Heart right ventricle (tissue), 16 donors: ENCODE results near the gene RMP24.

Experiments used
- ATAC-seq, 8 donors: fragments of 200-7000 bp; cut with Tn5 transposase; one replicate each; pipeline ENCODE4 v1.9.1; 2020; ENCODE audit warnings: mild to moderate bottlenecking in 8 of 8, moderate library complexity in 8 of 8, moderate number of reproducible peaks in 1 of 8
- DNase-seq, 2 donors: peaks; one replicate each; pipeline ENCODE4 v3.0.0-alpha.2; 2020
- H3K27ac ChIP-seq, 10 donors: fragments of 200-600 bp; sonication (generic) in 2 of 10; one replicate each; pipeline versions ENCODE4 v1.5.0 to v1.8.0; 2020 to 2022; ENCODE audit warnings: mild to moderate bottlenecking in 3 of 10
- H3K27me3 ChIP-seq, 7 donors: fragments of 200-600 bp; one replicate each; pipeline ENCODE4 v1.8.0; 2021 to 2022; ENCODE audit warnings: mild to moderate bottlenecking in 2 of 7
- H3K36me3 ChIP-seq, 9 donors: fragments of 200-600 bp; sonication (generic) in 1 of 9; one replicate each; pipeline versions ENCODE4 v1.5.0 to v1.8.0; 2020 to 2022; ENCODE audit warnings: mild to moderate bottlenecking in 2 of 9
- H3K4me1 ChIP-seq, 9 donors: fragments of 200-600 bp; sonication (generic) in 1 of 9; one replicate each; pipeline versions ENCODE4 v1.5.0 to v1.8.0; 2020 to 2022; ENCODE audit warnings: mild to moderate bottlenecking in 4 of 9
- H3K4me3 ChIP-seq, 10 donors: fragments of 200-600 bp; sonication (generic) in 2 of 10; one replicate each; pipeline versions ENCODE4 v1.5.0 to v1.8.0; 2020 to 2022; ENCODE audit warnings: mild to moderate bottlenecking in 7 of 10, moderate library complexity in 2 of 10
- H3K9me3 ChIP-seq, 11 donors: fragments of 200-600 bp in 10 of 11; sonication (generic) in 2 of 11; one replicate each; pipeline versions ENCODE4 v1.5.0 to v1.8.0; 2013 to 2022; ENCODE audit warnings: mild to moderate bottlenecking in 2 of 11, control low read depth in 1 of 11, moderate library complexity in 1 of 11
- WGBS, 2 donors: extraction: QIAGEN DNeasy Blood & Tissue Kit; methylation state at CpG; one replicate each; pipeline ENCODE4 v1.1.7; 2013; ENCODE audit warnings: inconsistent platforms in 1 of 2; 5-methylcytosine and 5-hydroxymethylcytosine counted together
- intact Hi-C, 10 donors: fragments of 100-400 bp; cut with DNase I; formaldehyde crosslinking; loops; one replicate each; pipeline versions ENCODE4 v1.11.1 to v1.14.2; 2022
- TF ChIP-seq, protein P1 (sequence below), 9 donors: fragments of 200-600 bp; sonication (generic) in 2 of 9; IDR thresholded peaks; one replicate each; pipeline versions ENCODE4 v1.5.0 to v1.8.0; 2021 to 2022; ENCODE audit warnings: antibody characterized with exemption in 9 of 9, mild to moderate bottlenecking in 5 of 9, moderate library complexity in 1 of 9
- donor health status: Arrhythmogenic right ventricular cardiomyopathy.
- donor health status: ischemic (EF 13 %, LVEDD 7.1; RV severe dilation, severe dysfunction).
- donor health status: healthy with polysubstance abuse.
- donor health status: DM: no; HTN: yes; CAD: no.
- donor health status: DM: no; HTN: no; CAD: no.
- donor health status: ischemic (EF 25% LVEDD 6.9; RV normal size, moderate dysfunction).
- donor health status: ischemic (EF 25% LVEDD 5.7; RV mildly dilated, moderate dysfunction).
- donor health status: healthy.
- donor health status: DM: yes; HTN: yes; CAD: no.
- donor health status: Ischemic cardiomyopathy.
- donor health status: ischemic (EF 35%, LVEDD 5.7; RV mildly dilated, moderate dysfunction).
- donor health status: nonischemic (EF 11% LVEDD 7.7; RV severe dilation, severe dysfunction).
- donor health status: DM: yes; HTN: yes; CAD: no.
- donor health status: PGD.
- donor health status: ischemic (EF 29% LVEDD 5.4; RV normal size, mild dysfunction).
- donor health status: nonischemic (EF 23%, LVEDD 6.1; RV moderate dilation, normal function).

RMP24 gene

DNA sequence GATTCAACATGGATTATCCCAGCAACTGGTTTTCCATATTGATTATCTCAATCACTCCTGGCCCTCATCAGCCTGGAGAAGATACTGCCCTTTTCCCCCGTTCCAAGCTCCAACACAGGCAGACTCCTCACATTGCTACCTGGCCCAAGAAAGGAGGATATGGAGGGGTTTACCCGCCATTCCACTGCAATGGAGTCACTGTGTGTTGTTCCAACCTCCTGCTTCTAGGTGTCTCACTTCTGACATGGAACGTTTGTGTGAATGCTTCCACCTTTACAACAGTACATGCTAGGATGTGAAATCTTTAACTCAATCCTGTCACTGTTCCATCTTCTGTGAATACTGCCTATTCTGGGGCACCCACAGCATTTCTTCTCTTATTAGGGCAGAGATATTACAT is 36.7 kb downstream of the RMP24 start:
- WGBS, 2 donors = 76 to 78% methylated on average over 3 of the region's 3 CpGs
- no peaks in the 10 kb centered on the region for H3K9me3 ChIP-seq
- intact Hi-C loops = no loop called here
- DNase-seq (no peak), ATAC-seq (no peak)
- no peaks in the 10 kb centered on the region for H3K36me3 ChIP-seq
- H3K27me3 ChIP-seq = no peaks in the 10 kb centered on the region
- TF ChIP-seq, protein P1, sequence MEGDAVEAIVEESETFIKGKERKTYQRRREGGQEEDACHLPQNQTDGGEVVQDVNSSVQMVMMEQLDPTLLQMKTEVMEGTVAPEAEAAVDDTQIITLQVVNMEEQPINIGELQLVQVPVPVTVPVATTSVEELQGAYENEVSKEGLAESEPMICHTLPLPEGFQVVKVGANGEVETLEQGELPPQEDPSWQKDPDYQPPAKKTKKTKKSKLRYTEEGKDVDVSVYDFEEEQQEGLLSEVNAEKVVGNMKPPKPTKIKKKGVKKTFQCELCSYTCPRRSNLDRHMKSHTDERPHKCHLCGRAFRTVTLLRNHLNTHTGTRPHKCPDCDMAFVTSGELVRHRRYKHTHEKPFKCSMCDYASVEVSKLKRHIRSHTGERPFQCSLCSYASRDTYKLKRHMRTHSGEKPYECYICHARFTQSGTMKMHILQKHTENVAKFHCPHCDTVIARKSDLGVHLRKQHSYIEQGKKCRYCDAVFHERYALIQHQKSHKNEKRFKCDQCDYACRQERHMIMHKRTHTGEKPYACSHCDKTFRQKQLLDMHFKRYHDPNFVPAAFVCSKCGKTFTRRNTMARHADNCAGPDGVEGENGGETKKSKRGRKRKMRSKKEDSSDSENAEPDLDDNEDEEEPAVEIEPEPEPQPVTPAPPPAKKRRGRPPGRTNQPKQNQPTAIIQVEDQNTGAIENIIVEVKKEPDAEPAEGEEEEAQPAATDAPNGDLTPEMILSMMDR (IDR thresholded peaks at IDR 0.05) = no peak
- no peak overlapping the region for H3K27ac ChIP-seq
- H3K4me3 ChIP-seq = no peak overlapping the region
- no peaks in the 10 kb centered on the region for H3K4me1 ChIP-seq

DNA sequence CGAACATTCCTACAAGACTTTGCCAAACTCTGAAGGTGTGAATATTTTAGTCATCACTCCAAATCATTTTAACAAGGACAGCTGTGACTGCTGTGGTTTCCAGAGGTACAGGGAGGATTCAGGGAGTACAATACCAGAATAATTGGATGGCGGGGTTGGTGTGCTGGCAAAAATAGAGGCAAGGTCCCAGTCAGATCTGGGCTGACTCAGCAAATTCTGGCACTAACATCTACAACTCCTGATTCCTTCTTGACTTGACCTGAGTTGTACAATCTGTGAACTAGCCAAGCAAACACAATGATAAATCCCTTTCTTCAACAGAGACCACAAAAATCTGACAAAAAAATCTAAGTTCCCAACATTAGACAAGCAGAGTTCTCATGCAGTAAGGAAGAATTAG is 40.4 kb downstream of the RMP24 start:
- WGBS, 2 donors = 97 to 99% methylated on average over 2 of the region's 2 CpGs
- TF ChIP-seq, protein P1 (IDR thresholded peaks at IDR 0.05) = no peak
- ATAC-seq (no peak), DNase-seq (no peak)
- intact Hi-C loops = loop anchor here in 2 of 10 donors (10.0 kb wide), 2 partner anchors 82 to 112 kb away; partner anchors contain the start of genes ELP2 (in 1 of the 2) and SLC39A6 (in 1 of the 2)
- H3K27me3 ChIP-seq = no peaks in the 10 kb centered on the region
- H3K36me3 ChIP-seq = no peaks in the 10 kb centered on the region
- H3K4me1 ChIP-seq = peaks cover 0 to 6% (median 0%) of the 10 kb centered on the region in 9 donors
- no peaks in the 10 kb centered on the region for H3K9me3 ChIP-seq
- no peak overlapping the region for H3K27ac ChIP-seq
- no peak overlapping the region for H3K4me3 ChIP-seq

DNA sequence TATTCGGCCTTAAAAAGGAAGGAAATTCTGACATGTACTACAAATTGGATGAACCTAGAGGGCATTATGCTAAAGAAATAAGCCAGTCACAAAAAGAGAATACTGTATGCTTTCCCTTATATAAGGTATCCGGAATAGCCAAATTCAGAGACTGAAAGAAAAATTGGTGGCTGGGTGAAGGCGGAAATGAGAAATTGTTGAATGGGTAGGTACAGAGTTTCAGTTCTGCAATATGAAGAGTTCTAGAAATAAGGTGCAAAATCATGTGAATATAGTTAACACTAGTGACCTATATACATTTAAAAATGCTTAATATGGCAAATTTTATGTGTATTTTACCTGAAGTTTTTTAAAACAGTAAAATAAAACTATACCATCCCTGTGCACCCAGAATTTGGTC is 43.1 kb downstream of the RMP24 start:
- ATAC-seq = no peak
- intact Hi-C loops = loop anchor here in 9 of 10 donors (2.0 to 10.0 kb wide), 5 partner anchors 79 to 272 kb away; partner anchors contain the start of genes ELP2 (in 1 of the 9) and SLC39A6 (in 1 of the 9)
- H3K27me3 ChIP-seq = no peaks in the 10 kb centered on the region
- H3K4me3 ChIP-seq = no peak overlapping the region
- 93 to 94% methylated on average over 3 of the region's 3 CpGs for WGBS, 2 donors
- TF ChIP-seq, protein P1 (IDR thresholded peaks at IDR 0.05) = no peak
- H3K36me3 ChIP-seq = peaks cover 0 to 9% (median 0%) of the 10 kb centered on the region in 9 donors
- H3K4me1 ChIP-seq = peaks cover 0 to 7% (median 0%) of the 10 kb centered on the region in 9 donors
- no peak overlapping the region for H3K27ac ChIP-seq
- no peak for DNase-seq
- H3K9me3 ChIP-seq = no peaks in the 10 kb centered on the region

DNA sequence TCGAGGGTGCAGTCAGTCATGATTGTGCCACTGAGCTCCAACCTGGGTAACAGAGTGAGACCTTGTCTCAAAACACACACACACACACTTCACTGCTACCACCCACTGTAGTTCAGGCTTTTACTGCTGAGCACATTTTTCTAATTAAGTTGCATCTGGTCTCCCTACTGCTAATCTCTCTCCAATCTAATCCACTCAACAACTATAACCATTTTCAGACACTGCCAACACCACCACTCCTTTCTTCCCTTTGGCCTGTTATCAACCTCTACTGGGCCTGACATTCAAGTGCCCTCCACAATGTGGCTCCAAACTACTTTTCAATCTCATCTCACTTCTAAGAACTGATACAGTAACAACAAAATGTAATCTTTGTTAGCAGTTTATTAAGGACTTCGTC is 44.8 kb downstream of the RMP24 start:
- H3K4me3 ChIP-seq = no peak overlapping the region
- 79 to 82% methylated on average over 2 of the region's 2 CpGs for WGBS, 2 donors
- H3K4me1 ChIP-seq = peaks cover 0 to 7% (median 0%) of the 10 kb centered on the region in 9 donors
- intact Hi-C loops = loop anchor here in 9 of 10 donors (2.0 to 10.0 kb wide), 5 partner anchors 78 to 270 kb away; partner anchors contain the start of genes ELP2 (in 1 of the 9) and SLC39A6 (in 1 of the 9)
- no peaks in the 10 kb centered on the region for H3K9me3 ChIP-seq
- DNase-seq (no peak), ATAC-seq (no peak)
- no peak overlapping the region for H3K27ac ChIP-seq
- H3K27me3 ChIP-seq = no peaks in the 10 kb centered on the region
- peaks cover 0 to 9% (median 0%) of the 10 kb centered on the region in 9 donors for H3K36me3 ChIP-seq
- TF ChIP-seq, protein P1 (IDR thresholded peaks at IDR 0.05) = no peak
